Measurements from ENCODE around the gene WDR64. TPM values are rescaled to one million over a fixed set of nuclear protein-coding genes. Genes with fewer than 3 reads are reported as not detected.

The WDR64 gene
- total and polyA plus RNA-seq, 3 donors from 2014 or later = 4.3 to 7.1 (median 5.5) TPM

- H3K27ac ChIP-seq = no peak overlapping the region
- intact Hi-C loops (cut with DNase I; ENCODE audit: low total_unique reads) = no loop called here
- WGBS, 2 donors = 89 to 90% methylated on average over 8 of the region's 8 CpGs
- TF ChIP-seq CTCF (IDR thresholded peaks at IDR 0.05) = no peak
- TF ChIP-seq POLR2A (IDR thresholded peaks at IDR 0.05) = no peak
- no peak overlapping the region for H3K4me3 ChIP-seq
- no peaks in the 10 kb centered on the region for H3K36me3 ChIP-seq (ENCODE audit: low read depth, missing control alignments)
- no peaks in the 10 kb centered on the region for H3K4me1 ChIP-seq
- no peaks in the 10 kb centered on the region for H3K27me3 ChIP-seq
- no peaks in the 10 kb centered on the region for H3K9me3 ChIP-seq
- no peak for DNase-seq
Measured at GRCh38 chr1:241813768-241814320, 161.8 kb downstream of the WDR64 start.

GRCh38 chr1:241816008-241816407 is 163.9 kb downstream of the WDR64 start:
- TF ChIP-seq POLR2A (IDR thresholded peaks at IDR 0.05) (no peak), CTCF (IDR thresholded peaks at IDR 0.05) (no peak)
- H3K27me3 ChIP-seq = no peaks in the 10 kb centered on the region

GRCh38 chr1:241817331-241817792 is 165.3 kb downstream of the WDR64 start:
- Histone ChIP-seq H3K36me3 (ENCODE audit: low read depth, missing control alignments) (no peaks in the 10 kb centered on the region), H3K27ac (no peak overlapping the region), H3K9me3 (no peaks in the 10 kb centered on the region), H3K4me1 (no peaks in the 10 kb centered on the region), H3K27me3 (no peaks in the 10 kb centered on the region), H3K4me3 (no peak overlapping the region)
- 85 to 90% methylated on average over 1 of the region's 1 CpG for WGBS, 2 donors
- TF ChIP-seq POLR2A (IDR thresholded peaks at IDR 0.05) (no peak), CTCF (IDR thresholded peaks at IDR 0.05) (no peak)
- DNase-seq = no peak
- intact Hi-C loops (cut with DNase I; ENCODE audit: low total_unique reads) = no loop called here

More at GRCh38 chr1:241816008-241816407, 163.9 kb downstream of the WDR64 start:
- 92 to 93% methylated on average over 6 of the region's 6 CpGs for WGBS, 2 donors
- no peak for DNase-seq
- intact Hi-C loops (cut with DNase I; ENCODE audit: low total_unique reads) = no loop called here
- no peaks in the 10 kb centered on the region for H3K4me1 ChIP-seq
- H3K4me3 ChIP-seq = no peak overlapping the region
- no peak overlapping the region for H3K27ac ChIP-seq
- H3K9me3 ChIP-seq = no peaks in the 10 kb centered on the region
- H3K36me3 ChIP-seq (ENCODE audit: low read depth, missing control alignments) = no peaks in the 10 kb centered on the region

- no peak overlapping the region for H3K4me3 ChIP-seq
Measured at GRCh38 chr1:241817956-241818612, 166.0 kb downstream of the WDR64 start.

More at GRCh38 chr1:241817956-241818612, 166.0 kb downstream of the WDR64 start:
- Histone ChIP-seq H3K27me3 (no peaks in the 10 kb centered on the region), H3K27ac (no peak overlapping the region), H3K4me1 (no peaks in the 10 kb centered on the region), H3K9me3 (no peaks in the 10 kb centered on the region), H3K36me3 (ENCODE audit: low read depth, missing control alignments) (no peaks in the 10 kb centered on the region)
- no peak for DNase-seq
- intact Hi-C loops (cut with DNase I; ENCODE audit: low total_unique reads) = no loop called here
- no peak for TF ChIP-seq POLR2A (IDR thresholded peaks at IDR 0.05)
- no peak for TF ChIP-seq CTCF (IDR thresholded peaks at IDR 0.05)
- 70 to 77% methylated on average over 3 of the region's 3 CpGs for WGBS, 2 donors

All from testis (tissue), 3 donors.